HL-60 (cell line): Measurements from ENCODE around the gene SEBOX.
A peak's percentile ranks its signal among the peaks of the same experiment; 100 is the strongest.

ENCODE experiments used
- DNase-seq, 2 experiments: peaks; one replicate each; pipeline ENCODE4 v3.0.0-alpha.2; 2010 to 2020; ENCODE audit warnings: low read depth in 1 of 2, low spot score in 1 of 2
- H3K27ac ChIP-seq: fragments of 250-450 bp; sonication (Bioruptor Pico); replicated peaks from 2 replicates; pipeline ENCODE4 v1.5.1; 2020; ENCODE audit warnings: mild to moderate bottlenecking, moderate library complexity
- H3K27me3 ChIP-seq: fragments of 250-450 bp; sonication (Bioruptor Pico); 2 replicates; pipeline ENCODE4 v1.5.1; 2021; ENCODE audit warnings: mild to moderate bottlenecking, moderate library complexity; ENCODE audit not compliant: insufficient read depth, poor library complexity, severe bottlenecking
- H3K4me3 ChIP-seq: replicated peaks from 2 replicates; pipeline ENCODE4 v1.5.1; 2011; ENCODE audit warnings: mild to moderate bottlenecking, control low read depth, low read length; ENCODE audit not compliant: insufficient read depth
- CTCF ChIP-seq: IDR thresholded peaks from one replicate; pipeline ENCODE4 v1.5.1; 2011; ENCODE audit warnings: low read length, control low read depth, inconsistent platforms; ENCODE audit not compliant: insufficient read depth
- GABPA ChIP-seq: IDR thresholded peaks from 2 replicates; pipeline ENCODE4 v1.6.1; 2012; ENCODE audit warnings: low read depth
- POLR2AphosphoS5 ChIP-seq: IDR thresholded peaks from 2 replicates; pipeline ENCODE4 v1.6.1; 2012; ENCODE audit warnings: low read depth
- REST ChIP-seq: IDR thresholded peaks from 2 replicates; pipeline ENCODE4 v1.6.1; 2012; ENCODE audit warnings: low read depth; ENCODE audit not compliant: insufficient replicate concordance
- SPI1 ChIP-seq: IDR thresholded peaks from 2 replicates; pipeline ENCODE4 v1.6.1; 2012; ENCODE audit warnings: low read depth, mild to moderate bottlenecking, borderline replicate concordance

Gene SEBOX

GRCh38 chr17:28334171-28334570 lies 30.8 kb downstream of the SEBOX start:
- Histone ChIP-seq H3K4me3 (peak overlapping the region; percentile 97), H3K27ac (peak overlapping the region; percentile 69), H3K27me3 (no peaks in the 10 kb centered on the region)
- TF ChIP-seq POLR2AphosphoS5 (no peak), REST (no peak)
- peak in 1 of 2 experiments; percentile 53 for DNase-seq

DNA sequence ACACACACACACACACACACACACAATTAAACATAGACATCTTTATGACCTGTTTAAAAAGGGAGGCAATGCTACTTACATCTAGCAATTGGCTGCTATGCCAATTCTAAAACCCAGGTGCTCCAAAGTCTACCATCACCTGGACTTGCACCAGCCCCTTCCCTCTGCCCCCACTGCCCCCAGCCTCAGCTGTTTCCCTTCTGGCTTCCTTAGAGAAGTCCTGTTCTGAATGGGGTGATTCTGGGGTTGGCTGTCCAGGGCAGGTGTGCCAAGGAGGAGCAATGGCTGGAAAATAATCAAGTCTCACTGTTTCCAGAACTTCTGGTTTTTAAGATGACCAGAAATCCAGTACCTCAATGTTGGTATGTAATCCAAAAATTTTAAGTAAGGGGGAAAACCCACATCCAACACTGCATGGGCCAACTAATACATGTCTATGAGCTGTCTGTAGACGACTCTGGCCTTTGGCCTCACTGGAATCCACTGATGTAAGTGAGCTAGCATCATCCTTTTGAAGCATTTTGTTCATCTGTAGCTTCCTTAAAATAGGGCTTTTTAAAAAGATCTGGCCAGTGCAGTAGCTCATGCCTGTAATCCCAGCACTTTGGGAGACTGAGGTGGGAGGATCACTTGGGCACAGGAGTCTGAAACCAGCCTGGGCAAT lies 31.8 kb downstream of the SEBOX start:
- Histone ChIP-seq H3K27me3 (no peaks in the 10 kb centered on the region), H3K4me3 (no peak overlapping the region), H3K27ac (peak overlapping the region; percentile 69)
- no peak for DNase-seq
- no peak for TF ChIP-seq GABPA
- no peak for TF ChIP-seq SPI1
- no peak for TF ChIP-seq POLR2AphosphoS5
- TF ChIP-seq CTCF, result no peak

DNA sequence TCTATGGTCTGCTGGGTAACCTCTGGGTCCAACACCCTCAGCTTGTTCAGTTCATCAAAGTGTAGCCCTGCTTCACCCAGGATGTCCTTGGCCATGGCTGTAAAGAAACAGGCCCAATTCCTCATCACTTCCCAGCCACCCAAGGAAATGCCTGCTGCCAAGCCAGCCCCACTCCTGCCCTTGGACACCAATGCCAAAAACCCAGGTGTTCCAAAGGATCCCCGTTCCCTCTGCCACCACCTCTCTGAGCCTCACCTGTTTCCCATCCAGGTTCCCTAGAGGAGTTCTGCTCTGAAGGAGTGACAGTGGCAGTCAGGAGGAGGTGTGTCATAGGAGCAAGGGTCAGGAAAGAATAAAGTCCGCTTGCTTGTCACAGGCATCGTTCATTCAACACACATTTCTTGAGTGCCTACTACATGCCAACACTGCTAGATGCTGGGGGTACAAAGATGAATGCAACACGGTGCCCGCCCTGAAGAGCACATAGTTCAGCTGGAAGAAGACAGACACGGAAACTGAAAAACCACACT lies 33.0 kb downstream of the SEBOX start:
- Histone ChIP-seq H3K27me3 (no peaks in the 10 kb centered on the region), H3K4me3 (no peak overlapping the region), H3K27ac (no peak overlapping the region)
- no peak for DNase-seq
- no peak for TF ChIP-seq GABPA
- TF ChIP-seq SPI1, result no peak
- TF ChIP-seq POLR2AphosphoS5, result no peak
- no peak for TF ChIP-seq CTCF
- TF ChIP-seq REST, result no peak

GRCh38 chr17:28330671-28331070 lies 34.3 kb downstream of the SEBOX start:
- no peak for DNase-seq
- H3K4me3 ChIP-seq, result no peak overlapping the region
- no peak overlapping the region for H3K27ac ChIP-seq
- no peaks in the 10 kb centered on the region for H3K27me3 ChIP-seq
- no peak for TF ChIP-seq REST
- TF ChIP-seq GABPA, result no peak
- no peak for TF ChIP-seq POLR2AphosphoS5
- no peak for TF ChIP-seq SPI1
- TF ChIP-seq CTCF, result no peak
